Liver (tissue), 3 donors: Measurements from ENCODE around the gene TRIL.

ENCODE experiments used
- EGR1 ChIP-seq, 2 donors: IDR thresholded peaks; 2 replicates each; pipeline ENCODE4 v1.6.1; 2016 to 2018; ENCODE audit warnings: antibody characterized with exemption in 2 of 2, low read depth in 2 of 2
- SP1 ChIP-seq: IDR thresholded peaks from 2 replicates; pipeline ENCODE4 v1.6.1; 2018; ENCODE audit warnings: antibody characterized with exemption, mild to moderate bottlenecking
- TF ChIP-seq, protein P1 (sequence below): IDR thresholded peaks from 2 replicates; pipeline ENCODE4 v1.6.1; 2016; ENCODE audit warnings: antibody characterized with exemption
- TF ChIP-seq, protein P2 (sequence below): fragments of 150-350 bp; IDR thresholded peaks from 2 replicates; pipeline ENCODE4 v1.5.1; 2017; ENCODE audit warnings: improper control_type of control experiment, low read depth, low read length; ENCODE audit not compliant: missing input control
- donor health status: healthy.
- donor health status: healthy.

DNA sequence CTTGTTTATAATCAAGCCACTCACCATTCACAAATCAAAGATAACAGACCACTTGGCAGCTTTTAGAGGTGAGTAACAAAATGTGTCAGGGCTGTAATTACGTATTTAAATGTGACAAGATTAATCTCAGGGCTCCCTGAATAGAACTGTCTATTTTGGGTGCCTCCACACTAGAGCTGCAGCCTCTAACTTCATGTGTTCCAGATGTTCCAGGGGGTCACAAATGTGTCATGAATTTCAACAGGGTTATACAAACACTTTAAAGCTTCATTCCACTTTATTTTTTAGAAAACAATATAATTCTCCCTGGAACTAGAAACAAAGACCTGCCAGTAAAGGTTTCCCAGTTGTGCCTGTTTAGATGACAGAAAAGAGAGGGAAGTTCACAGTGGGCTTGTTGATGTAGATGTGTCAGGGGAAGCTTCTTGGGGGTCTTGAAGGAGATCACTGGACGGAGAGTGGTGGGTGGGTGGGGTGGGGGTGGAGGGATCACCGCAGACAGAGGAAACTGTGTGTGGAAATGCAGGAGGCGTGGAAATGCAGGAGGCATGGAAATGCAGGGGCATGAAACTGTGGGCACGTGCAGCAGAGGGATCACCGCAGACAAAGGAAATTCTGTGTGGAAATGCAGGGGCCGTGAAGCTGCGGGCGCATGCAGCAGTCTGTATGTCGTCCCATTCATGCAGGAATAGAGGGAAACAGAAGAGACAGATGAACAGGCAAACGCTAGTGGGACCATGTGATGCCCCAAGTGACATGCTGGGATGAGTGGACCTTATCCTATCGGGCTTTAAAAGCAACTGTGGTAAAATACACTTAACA lies 42.0 kb upstream of the TRIL start:
- TF ChIP-seq, protein P1, sequence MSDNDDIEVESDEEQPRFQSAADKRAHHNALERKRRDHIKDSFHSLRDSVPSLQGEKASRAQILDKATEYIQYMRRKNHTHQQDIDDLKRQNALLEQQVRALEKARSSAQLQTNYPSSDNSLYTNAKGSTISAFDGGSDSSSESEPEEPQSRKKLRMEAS: no peak
- TF ChIP-seq EGR1 (IDR thresholded peaks at IDR 0.05; ENCODE audit: low read depth in 2 of 2) (no peak), SP1 (no peak)
- TF ChIP-seq, protein P2, sequence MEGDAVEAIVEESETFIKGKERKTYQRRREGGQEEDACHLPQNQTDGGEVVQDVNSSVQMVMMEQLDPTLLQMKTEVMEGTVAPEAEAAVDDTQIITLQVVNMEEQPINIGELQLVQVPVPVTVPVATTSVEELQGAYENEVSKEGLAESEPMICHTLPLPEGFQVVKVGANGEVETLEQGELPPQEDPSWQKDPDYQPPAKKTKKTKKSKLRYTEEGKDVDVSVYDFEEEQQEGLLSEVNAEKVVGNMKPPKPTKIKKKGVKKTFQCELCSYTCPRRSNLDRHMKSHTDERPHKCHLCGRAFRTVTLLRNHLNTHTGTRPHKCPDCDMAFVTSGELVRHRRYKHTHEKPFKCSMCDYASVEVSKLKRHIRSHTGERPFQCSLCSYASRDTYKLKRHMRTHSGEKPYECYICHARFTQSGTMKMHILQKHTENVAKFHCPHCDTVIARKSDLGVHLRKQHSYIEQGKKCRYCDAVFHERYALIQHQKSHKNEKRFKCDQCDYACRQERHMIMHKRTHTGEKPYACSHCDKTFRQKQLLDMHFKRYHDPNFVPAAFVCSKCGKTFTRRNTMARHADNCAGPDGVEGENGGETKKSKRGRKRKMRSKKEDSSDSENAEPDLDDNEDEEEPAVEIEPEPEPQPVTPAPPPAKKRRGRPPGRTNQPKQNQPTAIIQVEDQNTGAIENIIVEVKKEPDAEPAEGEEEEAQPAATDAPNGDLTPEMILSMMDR: no peak
